ENCODE measurements around the gene STRN4. TPM values are rescaled to one million over a fixed set of nuclear protein-coding genes. Genes with fewer than 3 reads are reported as not detected.

Gene STRN4
- polyA plus RNA-seq, 1 donor from 2014 or later = 153 TPM

- Histone ChIP-seq H3K27ac (ENCODE audit: low read length) (no peak within 1 kb of the TSS), H2AFZ (ENCODE audit: low read depth, low read length) (no peak within 1 kb of the TSS), H3K9me3 (ENCODE audit: low read length) (no peaks in the 10 kb centered on the region), H4K20me1 (ENCODE audit: insufficient read depth) (no peaks in the 10 kb centered on the region), H3F3A (ENCODE audit: insufficient read depth, low read length, poor library complexity, severe bottlenecking) (peaks cover 3% of the 10 kb centered on the region), H3K79me2 (replicated peaks; ENCODE audit: insufficient read depth, low read length) (no peaks in the 10 kb centered on the region), H3K27me3 (ENCODE audit: insufficient read depth, low read depth, low read length) (peaks cover 18% of the 10 kb centered on the region), H3K9ac (ENCODE audit: low read length) (peak within 1 kb of the TSS; percentile 45), H3K9me2 (ENCODE audit: insufficient read depth, low read length) (no peaks in the 10 kb centered on the region), H3K36me3 (ENCODE audit: insufficient read depth, low read length) (no peaks in the 10 kb centered on the region), H3K4me3 (ENCODE audit: low read length) (peak within 1 kb of the TSS; percentile 67), H3K4me2 (ENCODE audit: low read length) (peak within 1 kb of the TSS; percentile 55)
- TF ChIP-seq CTCF (IDR thresholded peaks at IDR 0.05; ENCODE audit: poor library complexity, severe bottlenecking) = no peak
- TF ChIP-seq MXI1 (conservative IDR thresholded peaks at IDR 0.05; ENCODE audit: poor library complexity, severe bottlenecking) = peak; percentile 48
These were observed 42.2 kb upstream of the STRN4 start, which contains the start of gene SLC1A5 for GRCh38 chr19:46788262-46788967. Gene SLC1A5 (minus strand): TSS chr19:46788594. CDS start chr19:46787965, 629 bp downstream.

- Histone ChIP-seq H3K4me2 (ENCODE audit: low read length) (peak overlapping the region; percentile 55), H3K9ac (ENCODE audit: low read length) (peak overlapping the region; percentile 45), H3K79me2 (replicated peaks; ENCODE audit: insufficient read depth, low read length) (no peaks in the 10 kb centered on the region), H3K36me3 (ENCODE audit: insufficient read depth, low read length) (no peaks in the 10 kb centered on the region), H2AFZ (ENCODE audit: low read depth, low read length) (no peak overlapping the region), H3K27me3 (ENCODE audit: insufficient read depth, low read depth, low read length) (peaks cover 18% of the 10 kb centered on the region), H3K27ac (ENCODE audit: low read length) (no peak overlapping the region), H3K9me3 (ENCODE audit: low read length) (no peaks in the 10 kb centered on the region), H3F3A (ENCODE audit: insufficient read depth, low read length, poor library complexity, severe bottlenecking) (peaks cover 3% of the 10 kb centered on the region), H3K4me3 (ENCODE audit: low read length) (peak overlapping the region; percentile 67), H4K20me1 (ENCODE audit: insufficient read depth) (no peaks in the 10 kb centered on the region), H3K9me2 (ENCODE audit: insufficient read depth, low read length) (no peaks in the 10 kb centered on the region)
- TF ChIP-seq POLR2AphosphoS5 (IDR thresholded peaks at IDR 0.05) (no peak), SMC3 (conservative IDR thresholded peaks at IDR 0.05; ENCODE audit: poor library complexity) (no peak), EP300 (conservative IDR thresholded peaks at IDR 0.05; ENCODE audit: poor library complexity, severe bottlenecking) (no peak), TAF1 (IDR thresholded peaks at IDR 0.05; ENCODE audit: low read depth) (no peak), REST (IDR thresholded peaks at IDR 0.05; ENCODE audit: borderline replicate concordance) (no peak), MXI1 (conservative IDR thresholded peaks at IDR 0.05; ENCODE audit: poor library complexity, severe bottlenecking) (no peak), CTCF (IDR thresholded peaks at IDR 0.05; ENCODE audit: poor library complexity, severe bottlenecking) (no peak), RAD21 (conservative IDR thresholded peaks at IDR 0.05) (no peak), EZH2 (IDR thresholded peaks at IDR 0.05; ENCODE audit: borderline replicate concordance, insufficient read depth, low read length, poor library complexity, severe bottlenecking) (no peak)
These were observed 41.3 kb upstream of the STRN4 start for GRCh38 chr19:46787331-46788261.

Data from neural cell (in vitro differentiated cells).